Thyroid gland (tissue), 4 donors: ENCODE data around the gene OR51V1.

ENCODE experiments used
- CTCF ChIP-seq, 6 experiments: fragments of 200-600 bp in 3 of 6; fragments of 450-650 bp in 3 of 6; sonication (generic) in 3 of 6; IDR thresholded peaks; one replicate each; pipeline ENCODE4 v1.5.1; 2016 to 2019; ENCODE audit warnings: antibody characterized with exemption in 6 of 6, mild to moderate bottlenecking in 2 of 6, inconsistent platforms in 1 of 6, moderate library complexity in 1 of 6
- POLR2A ChIP-seq, 2 donors: fragments of 450-650 bp; IDR thresholded peaks; one replicate each; pipeline ENCODE4 v1.6.1; 2017; ENCODE audit warnings: antibody characterized with exemption in 2 of 2, mild to moderate bottlenecking in 2 of 2, moderate library complexity in 1 of 2

GRCh38 chr11:5178046-5178837 is 22.2 kb downstream of the OR51V1 start:
- TF ChIP-seq POLR2A (IDR thresholded peaks at IDR 0.05): no peak
- no peak for TF ChIP-seq CTCF (IDR thresholded peaks at IDR 0.05)
